Femur (tissue), 1 donor: ENCODE measurements around the gene RFT1.

Experiments
- DNase-seq: peaks from one replicate; pipeline ENCODE4 v3.0.0-alpha.2; 2017

Gene RFT1

DNA sequence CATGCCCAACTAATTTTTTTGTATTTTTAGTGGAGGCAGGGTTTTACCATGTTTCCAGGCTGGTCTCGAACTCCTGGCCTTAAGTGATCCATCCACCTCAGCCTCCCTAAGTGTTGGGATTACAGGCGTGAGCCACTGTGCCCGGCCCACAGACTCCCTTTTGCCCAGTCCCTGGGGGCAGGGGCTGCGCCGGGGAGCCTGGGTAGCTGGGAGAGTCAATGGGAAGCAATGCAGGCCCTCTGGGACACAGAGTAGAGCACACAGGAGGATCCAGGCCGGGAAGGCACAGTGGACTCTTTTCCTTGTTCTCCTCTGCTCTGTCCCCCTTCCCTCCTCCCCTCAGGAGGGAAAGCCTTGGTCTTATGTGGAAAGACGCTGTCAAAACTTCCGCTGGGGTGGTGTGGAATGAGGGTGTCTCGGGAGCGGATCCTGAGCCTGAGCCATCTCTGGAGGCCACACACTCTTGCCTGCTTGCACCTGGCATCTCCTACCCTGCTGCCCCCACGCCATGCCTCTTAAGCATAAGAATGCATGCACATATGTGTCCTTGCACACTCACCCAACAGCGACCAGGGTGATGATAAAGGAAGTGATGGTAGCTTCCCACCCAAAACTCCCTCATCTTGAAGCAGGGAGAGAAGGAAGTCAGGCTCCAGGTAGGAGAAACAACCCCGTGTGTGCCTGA lies 18.9 kb upstream of the RFT1 start:
- no peak for DNase-seq

DNA sequence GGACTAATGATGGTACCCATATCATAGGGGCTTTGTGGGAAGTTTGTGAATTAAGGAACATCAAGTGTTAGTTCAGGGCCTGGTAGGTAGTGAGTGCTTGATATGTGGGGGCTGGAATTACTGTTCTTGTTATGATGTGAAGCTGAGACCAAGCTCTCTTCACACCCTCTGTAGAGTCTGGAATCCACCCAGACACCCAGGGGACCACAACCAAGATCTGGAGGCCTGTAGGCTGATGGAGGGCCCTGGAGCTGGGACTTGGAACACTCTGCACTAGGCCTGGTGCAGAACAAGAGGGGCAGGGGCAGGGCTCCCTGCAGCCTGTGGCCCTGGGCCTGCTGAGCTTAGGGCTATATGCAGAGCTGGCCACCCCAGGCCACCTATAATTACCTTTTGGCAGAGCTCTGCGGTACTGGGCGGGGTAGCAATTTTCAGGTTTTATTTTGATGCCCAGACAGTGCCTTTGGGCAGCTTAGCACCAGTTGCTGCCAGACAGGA lies 17.7 kb upstream of the RFT1 start:
- DNase-seq = no peak

DNA sequence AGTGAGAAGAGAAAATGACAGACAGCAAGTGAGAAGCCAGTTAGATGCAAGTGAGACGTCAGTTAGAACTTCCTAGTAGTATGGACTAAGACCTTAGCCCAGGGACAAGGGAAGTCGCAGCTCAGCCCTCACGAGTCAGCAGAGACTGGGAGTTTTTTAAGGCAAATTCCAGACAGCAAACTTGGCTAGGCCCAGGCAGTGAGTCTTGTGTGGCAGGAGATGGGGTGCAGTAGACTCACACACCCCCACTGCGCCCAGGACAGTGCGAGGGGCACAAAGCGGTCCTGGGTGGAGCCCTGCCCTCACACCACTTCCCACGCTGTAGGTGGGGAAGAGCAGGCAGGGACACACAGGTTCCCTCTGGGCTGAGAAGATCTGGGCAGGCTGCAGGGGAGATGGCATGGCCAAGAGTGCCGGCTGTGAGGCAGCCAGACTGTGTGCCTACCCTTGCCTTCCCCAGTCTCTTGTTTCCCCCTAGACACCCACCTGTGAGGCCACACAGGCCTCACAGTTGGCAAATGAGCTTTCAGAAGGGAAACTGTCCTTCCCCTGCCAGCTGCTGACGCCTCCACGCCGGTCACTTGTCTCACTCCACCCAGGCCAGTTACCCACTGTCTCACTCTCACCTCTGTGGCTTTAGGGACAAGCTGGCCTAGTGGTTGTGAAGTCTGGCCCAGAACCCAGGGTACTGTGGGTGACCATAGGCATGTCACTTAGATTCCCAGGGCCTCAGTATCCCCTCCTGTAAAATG lies 17.1 kb upstream of the RFT1 start:
- DNase-seq = no peak

DNA sequence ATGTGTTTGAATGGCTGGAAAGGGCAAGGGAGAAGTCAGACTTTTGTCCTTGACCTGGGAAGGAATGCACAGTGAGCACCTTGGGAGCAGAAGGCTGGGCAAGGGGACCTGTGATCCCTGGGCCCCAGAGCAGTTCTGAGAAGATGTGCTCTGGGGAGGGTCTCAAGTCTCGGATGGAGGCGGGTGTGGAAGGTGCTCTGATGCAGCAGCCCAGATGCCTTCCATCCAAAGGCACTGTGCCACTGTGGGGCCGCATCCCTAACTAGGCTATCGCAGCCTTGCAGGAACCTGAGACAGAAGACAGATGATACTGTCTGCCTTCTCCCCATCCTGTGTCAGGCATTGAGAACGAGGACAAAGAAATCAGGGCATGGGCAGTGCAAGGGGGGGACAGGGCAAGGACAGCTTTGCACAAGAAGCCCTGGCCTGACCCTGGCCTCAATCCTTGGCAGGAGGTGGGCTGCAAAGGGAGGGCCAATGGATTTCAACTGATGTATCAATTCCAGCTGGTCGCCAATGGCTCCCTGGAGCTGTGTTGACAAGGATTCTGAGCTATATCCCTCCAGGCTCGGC lies 16.2 kb upstream of the RFT1 start:
- DNase-seq = no peak

DNA sequence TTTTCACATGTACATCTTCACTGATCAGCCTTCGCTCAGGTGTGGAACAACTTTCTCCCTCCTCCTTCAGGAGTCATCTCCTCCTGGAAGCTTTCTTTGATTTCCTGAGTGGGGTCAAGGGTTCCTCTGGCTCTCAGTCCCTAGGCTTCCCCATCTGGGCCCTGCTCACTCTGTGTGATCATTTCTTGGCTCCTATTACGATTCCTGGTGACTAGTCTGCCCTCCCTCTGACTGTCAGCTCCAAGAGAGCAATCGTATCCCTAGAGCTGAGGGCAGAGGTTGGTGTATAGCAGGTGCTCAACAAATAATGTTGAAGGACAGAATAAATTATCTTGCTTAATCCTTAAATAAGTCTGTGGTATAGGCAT lies 15.5 kb upstream of the RFT1 start:
- DNase-seq = no peak

DNA sequence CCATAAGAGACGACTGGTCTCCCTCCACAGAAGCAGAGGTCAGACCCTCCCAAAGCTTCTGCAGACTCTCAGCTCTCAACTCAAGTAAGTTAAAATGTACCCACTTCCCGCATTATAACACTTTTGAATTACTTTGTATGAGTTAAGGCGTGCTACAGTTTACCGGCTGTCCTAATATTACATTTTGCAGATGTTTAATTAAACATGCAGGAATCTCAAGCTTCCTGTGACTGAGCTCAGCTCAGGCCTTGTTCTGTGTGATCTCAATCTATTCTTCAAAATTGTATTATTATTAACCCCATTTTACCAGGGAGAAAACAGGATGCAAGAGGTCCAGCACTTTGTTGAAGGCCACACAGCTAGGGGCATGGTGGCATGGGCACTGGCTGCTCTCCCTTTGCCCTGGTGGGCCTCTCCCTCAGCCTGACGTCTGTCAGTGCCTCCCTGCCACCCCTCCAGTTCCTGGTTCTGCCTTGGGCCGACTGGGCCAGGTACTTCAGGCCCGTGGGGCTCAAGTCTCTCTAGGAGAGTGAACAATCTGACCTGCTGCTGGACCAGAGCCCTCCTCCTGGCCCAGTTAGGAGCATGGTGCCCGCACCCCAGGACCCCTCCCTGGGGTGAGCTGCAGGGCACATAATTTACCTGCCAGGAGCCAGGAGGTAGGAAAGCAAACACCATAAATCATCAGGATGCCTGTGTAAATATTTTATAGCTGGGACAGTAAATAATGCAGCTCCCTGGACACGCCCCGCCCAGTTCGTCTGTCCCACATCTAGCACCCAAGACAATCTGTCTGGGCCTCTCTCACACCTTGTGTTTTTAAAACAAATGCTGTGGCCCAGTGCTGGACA lies 14.9 kb upstream of the RFT1 start:
- no peak for DNase-seq

DNA sequence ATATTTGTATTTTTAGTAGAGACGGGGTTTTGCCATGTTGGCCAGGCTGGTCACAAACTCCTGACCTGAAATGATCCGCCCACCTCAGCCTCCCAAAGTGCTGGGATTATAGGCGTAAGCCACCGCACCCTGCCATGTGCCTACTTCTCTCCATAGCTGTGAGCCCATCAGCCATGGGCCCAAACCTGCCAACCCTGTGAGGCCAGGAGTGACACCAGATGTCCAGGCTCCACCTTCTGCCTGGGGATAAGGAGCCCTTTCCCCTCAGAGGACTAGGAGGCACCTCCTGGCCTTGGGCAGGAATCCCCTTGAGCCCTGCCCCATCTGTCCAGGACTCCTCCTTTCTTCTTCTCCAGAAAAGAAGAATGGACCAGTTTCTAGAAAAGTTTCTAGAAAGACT lies 14.2 kb upstream of the RFT1 start:
- DNase-seq = no peak

DNA sequence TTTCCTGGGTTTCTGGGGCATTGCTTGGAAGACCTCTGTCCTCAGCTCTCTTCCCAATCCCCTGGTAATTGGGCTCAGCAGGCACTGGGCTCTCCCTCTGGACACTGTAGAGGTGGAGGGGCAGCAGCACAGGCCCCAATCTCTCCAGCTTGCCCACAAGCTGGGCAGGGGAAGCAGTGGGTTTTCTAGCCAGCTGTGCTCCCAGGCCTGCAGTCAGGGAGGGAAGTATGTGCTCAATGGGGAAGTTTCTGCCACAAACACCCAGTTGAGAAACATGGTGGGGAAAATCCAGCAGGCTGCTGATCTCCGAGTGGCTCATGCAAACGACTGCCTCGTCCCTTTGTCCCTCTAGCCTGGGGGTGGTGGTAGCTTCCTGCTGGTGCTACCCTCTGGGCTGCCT lies 12.8 kb upstream of the RFT1 start:
- no peak for DNase-seq

DNA sequence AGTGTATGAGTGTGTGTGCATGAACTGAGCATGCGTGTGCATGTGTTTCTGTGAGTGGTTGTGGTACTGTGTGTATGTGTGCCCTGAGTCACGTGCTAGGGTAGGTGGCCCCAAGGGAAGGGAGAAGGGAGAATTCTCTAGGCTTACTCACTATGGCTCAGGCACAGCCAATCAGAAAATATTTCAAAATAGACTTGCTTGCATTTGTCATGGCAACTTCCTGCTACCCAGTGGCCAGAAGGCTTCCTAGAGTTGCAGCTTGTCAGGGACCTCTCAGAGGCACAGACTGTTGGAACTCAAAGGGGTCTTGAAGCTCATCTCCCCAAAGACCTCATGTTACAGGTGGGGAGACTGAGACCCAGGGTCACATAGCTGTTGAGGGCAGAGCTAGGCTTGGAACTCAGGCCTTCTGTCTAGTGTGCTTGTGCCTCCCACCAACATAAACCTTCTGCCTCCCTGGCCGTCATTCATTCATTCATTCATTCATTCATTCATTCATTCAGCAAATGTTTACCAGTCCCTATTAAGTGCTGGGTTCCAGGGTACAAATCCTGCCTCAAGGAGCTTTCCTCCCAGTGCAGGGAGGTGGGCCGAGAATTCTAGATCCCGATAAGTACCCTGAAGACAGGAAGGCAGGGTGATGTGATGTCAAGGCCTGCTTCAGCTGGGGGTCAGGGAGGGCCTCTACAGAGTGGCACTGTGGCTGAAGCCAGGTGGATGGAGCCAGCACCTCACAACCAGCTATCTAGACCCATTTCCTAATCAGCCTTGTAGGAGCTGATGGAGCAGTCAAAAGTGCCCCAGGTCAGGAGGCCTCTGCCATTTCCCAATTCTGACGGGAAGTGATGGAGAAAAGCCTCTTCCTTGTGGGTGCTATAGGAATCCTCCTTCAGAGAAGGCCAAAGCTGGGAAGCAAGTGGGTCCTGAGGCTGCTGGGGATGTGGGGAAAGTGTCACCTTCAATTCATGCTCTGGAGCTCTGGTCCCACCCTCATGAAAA lies 10.9 kb upstream of the RFT1 start:
- DNase-seq = no peak

DNA sequence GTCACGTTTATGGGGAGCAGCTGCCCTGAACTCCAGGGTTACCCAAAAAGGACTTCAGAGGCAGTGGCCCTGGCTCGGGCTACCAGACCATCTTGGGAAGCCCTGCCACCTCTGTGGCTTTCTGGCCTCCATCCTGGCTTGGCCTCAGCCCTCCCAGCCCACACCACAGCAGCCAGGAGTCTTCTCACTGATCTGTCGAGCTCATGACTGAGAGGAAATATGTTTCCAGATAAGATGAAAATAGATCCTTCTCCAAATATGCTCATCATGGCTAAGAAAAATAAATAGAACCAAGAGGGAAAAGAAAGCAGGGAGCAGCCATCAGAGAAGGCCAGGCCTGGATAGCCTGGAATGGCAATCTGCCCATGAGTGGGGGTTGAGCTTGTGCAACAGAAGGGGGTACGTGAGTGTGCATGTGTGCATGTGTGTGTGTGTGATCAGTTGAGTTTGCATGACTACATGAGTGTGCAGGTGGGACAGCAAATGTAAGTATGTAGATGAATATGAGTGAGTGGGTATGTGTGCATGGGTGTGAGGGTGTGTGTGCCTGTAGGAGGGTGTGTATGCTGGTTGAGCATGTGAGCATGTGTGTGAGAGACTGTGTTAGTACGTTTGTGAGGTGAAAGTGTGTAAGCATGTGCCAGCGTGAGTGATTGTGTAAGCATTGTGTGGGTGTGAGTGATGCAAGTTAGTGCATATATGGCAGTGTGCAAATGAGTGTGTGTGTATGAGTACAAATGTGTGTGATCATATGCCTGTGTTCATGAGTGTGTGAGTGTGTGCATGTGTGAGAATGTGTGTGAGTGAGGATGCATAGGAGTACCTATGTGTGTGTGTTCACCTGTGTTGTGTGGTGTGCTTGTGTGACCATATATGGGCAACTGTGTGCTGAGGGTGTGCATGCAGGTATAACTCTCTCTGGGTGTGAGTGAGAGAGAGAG lies 9.9 kb upstream of the RFT1 start:
- no peak for DNase-seq

DNA sequence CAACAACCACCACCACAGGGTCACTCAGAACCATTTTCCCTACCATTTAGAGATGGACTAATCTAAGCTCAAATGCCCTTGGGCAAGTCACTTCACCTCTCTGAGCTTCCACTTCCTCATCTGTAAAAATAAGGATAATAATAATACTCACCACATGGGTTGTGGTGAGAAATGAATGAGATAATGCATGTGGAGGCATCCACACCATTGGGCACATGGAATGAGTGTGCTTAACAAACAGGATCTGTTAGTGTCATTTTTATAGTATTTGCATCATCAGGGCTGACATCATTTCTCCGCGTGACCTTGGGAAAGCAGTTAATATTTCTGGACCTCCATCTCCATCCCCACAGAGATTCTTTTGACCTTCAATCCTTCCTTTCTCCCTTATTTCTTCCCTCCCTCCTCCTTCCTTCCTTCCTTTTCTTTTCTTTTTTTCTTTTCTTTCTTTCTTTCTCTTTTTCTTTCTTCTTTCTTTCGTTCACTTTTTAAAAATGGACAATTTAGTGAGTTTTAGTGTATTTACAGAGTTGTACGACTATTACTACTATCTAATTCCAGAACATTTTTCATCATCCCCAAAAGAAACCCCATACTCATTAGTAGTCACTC lies 7.7 kb upstream of the RFT1 start:
- no peak for DNase-seq

DNA sequence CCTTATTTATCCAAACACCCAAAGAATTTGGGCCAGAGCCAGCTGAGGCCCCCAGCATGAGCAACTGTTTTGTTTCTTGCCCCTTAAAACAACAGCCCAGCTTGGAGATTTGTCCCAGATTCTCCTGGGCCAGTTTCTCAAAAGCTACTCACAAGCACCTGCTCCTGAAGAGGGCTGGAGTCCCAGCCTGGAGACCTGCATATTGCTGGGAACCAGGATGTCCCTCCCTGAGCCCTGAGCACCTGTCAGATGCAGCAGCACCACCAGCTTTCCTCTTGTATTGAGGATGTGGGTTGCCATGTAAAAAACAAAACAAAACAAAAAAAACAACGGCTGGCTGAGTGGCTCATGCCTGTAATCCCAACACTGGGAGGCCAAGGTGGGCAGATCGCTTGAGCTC lies 7.0 kb upstream of the RFT1 start:
- DNase-seq = no peak

DNA sequence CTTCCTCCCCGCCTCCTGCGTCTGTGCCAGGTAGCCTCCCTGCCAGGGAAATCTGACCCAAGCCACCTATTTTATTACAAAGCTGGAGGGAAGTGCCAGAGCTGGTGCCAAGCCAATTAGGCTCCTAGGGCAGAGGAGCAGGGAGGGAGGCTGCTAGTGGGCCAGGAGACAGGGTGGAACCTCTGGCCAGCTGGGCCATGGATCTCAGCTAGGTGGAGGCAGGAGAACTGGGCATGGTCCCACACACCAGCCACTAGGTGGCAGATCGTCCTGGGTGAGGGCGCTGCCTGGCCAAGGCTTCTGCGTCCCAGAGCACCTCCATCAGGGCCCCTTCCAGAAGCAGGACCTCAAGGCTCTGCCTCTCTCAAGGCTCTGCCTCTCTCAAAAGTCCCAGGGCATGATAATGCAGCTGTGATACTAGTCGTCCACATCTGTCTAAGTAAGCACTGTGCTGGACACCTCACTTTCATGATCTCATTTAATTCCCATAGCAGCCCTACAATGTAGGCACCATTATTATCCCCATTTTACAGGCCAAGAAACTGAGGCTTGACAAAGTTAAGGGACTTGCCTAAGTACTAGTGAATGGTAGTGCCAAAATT lies 4.5 kb upstream of the RFT1 start:
- peak; percentile 73 for DNase-seq

DNA sequence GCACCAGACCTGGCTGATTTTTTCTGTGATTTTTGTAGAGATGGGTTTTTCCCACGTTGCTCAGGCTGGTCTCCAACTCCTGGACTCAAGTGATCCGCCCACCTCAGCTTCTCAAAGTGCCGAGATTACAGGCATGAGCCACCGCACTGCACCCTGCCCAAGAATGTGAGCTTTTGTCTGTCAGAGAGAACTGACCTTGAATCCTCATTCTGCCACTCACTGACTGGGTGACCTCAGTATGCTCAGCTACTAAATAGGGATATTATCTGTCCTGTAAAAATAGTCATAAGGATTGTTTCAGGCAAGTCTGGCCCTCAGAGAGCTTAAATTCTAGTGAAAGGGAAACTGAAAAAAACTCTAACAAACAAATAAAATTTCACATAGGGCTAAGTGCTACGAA lies 2.1 kb upstream of the RFT1 start:
- no peak for DNase-seq

DNA sequence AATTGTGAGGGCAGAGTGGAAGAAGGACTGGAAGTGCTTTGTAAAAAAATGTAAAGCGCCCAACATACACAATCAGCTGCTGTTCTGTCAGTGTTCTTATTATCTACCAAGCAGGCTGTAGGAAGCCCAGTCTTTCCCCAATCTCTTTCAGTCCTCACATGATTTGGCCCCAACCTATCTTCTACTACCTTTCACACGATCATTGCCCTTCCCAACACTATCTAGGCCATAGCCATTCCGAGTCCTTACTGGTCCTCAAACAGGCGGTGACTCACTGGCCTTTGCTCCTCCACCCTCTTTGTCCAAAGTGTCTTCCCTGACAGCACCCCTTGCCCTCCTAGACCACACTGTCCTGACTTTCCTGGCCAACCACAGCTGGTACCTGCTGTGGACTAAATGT lies 861 bp upstream of the RFT1 start:
- no peak for DNase-seq

DNA sequence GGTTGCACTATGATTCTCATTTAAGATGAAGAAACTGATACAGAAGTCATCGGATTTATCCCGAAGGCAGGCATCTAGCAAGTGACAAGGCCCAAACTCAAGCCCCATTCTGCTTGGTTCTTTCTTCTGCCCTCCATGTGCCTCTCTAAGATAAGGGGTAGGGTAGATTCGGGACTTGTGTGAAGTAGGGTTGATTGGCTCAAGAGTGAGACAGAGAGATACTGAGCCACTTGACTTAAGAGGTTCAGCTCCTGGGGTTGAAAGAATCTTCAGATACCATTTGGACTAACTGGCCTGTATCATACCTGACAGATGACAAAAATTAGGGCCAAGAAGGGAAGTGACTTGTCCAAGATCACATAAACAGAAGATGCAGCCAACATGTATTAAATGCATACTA lies 891 bp downstream of the RFT1 start:
- DNase-seq = no peak

DNA sequence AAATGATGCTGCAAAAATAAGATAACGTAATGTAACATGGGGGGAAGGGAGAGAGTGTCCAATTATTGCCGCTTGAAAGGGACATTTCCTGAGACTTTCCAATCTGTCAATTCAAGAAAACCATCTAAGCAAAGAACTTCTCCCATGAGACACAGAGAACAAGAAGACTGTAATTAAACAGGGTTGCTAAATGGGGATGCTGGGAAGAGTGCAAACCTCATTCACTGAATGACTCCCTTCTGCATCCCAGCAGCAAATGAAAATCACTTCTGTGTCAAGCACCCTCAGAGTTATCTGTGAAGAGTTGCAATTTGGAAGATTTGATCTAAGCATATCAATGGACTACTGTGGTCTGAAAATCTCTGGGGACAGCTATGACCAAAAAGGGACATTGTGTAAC lies 3.6 kb downstream of the RFT1 start:
- DNase-seq = no peak

DNA sequence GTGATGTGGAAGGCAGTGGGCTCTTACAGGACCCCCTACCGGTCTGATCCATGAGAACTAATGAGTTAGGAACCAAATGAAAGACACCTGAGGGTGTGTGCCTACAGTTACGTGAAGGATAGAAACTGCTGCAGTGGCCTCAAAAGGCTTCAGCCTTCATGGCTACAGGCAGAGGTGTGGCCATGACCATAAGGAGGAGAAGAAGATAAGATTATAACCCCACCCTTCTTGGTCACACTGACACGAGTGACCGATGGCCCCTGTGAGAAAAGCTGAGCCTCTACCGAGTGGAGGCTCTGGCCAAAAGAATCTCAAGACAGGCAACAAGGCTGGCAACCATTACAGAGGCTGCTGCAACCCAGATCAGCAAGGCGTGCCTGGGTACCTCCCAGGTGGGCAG lies 6.3 kb downstream of the RFT1 start:
- DNase-seq = no peak

DNA sequence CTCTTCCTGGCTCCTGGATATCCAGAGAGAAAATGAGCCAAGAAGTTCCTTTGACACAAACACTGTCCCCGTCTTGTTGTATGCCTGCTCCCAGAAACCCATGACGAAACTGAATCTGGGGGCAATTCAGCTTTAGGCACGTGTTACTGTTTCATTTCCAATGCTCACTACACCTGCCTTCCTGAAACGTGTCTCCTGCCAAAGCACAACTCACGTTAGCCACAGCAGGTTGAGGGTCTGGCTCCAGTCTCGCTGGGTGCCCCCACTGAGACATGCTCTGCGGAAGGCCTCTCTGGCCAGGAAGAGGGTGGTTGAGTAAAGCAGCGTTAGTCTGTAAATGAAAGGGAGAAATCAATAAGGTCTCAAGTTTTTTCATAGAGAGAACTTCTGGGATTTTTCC lies 6.7 kb downstream of the RFT1 start:
- no peak for DNase-seq

DNA sequence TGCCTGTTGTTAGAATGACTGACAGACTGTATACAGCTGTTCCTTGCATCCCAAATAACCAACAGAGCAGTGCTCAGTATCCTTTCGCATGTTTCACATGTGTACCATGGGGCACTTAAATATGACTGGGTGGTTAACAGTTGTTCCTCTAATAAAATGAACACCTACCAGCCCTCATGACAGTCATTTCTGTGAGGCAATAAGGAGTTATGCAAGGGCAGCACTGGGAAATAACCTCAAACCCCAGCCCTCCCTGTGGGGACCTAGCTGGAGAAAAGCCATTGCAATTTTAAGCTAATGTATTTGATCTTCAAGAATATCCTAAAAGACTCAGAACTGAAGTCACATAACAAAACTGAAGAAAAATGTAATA lies 7.3 kb downstream of the RFT1 start:
- DNase-seq = no peak
